GM19395 (cell line): ENCODE data around the gene DNAJC5.

ENCODE experiments used
- ATAC-seq: cut with Tn5 transposase; IDR thresholded peaks from one replicate; pipeline ENCODE4 v1.9.1; 2021; ENCODE audit warnings: mild to moderate bottlenecking, moderate library complexity; ENCODE audit not compliant: unreplicated experiment

Gene DNAJC5

DNA sequence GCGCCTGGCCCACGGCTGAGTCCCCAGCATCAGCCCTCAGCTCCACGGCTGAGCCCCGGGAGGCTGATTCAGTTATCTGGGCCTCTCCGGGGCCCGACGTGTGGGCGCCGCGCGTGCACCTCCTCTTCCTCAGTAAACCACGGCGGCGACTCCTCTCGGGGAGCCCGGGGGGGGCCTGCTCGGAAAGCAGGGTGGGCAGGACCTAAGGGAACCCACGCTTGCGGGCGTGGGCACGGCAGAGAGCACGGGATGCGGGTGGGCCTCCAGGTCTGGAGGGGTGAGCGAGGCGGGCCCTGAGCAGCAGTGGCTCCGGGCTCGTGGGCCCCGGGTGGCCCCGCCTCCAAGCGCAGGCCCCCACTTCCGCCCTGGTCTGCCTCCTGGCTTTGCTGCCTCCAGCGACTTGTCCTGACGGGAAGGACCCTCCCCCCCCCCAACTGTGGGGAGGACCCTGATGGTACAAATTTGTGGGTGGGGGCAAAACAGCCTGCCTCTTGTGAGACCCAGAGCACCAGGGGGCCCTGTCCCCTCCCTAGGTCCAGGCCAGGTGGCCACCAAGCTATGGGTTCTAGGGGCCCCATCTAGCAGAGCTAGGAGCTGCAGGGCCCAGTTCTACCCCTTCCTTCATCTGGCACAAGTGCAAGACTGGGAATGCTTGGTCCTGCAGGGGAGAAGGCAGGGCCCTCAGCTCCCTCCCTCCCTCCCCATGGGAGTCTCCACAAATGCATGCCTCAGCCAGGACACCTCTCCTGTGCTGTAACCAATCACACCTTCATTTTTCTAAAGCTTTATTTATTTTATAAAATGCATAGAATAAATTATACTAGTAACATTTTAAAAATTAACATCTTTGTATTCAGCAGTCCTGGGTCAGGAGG is 44.4 kb downstream of the DNAJC5 start:
- ATAC-seq = no peak

- ATAC-seq = no peak
Measured at GRCh38 chr20:63940071-63940471, 45.1 kb downstream of the DNAJC5 start.

DNA sequence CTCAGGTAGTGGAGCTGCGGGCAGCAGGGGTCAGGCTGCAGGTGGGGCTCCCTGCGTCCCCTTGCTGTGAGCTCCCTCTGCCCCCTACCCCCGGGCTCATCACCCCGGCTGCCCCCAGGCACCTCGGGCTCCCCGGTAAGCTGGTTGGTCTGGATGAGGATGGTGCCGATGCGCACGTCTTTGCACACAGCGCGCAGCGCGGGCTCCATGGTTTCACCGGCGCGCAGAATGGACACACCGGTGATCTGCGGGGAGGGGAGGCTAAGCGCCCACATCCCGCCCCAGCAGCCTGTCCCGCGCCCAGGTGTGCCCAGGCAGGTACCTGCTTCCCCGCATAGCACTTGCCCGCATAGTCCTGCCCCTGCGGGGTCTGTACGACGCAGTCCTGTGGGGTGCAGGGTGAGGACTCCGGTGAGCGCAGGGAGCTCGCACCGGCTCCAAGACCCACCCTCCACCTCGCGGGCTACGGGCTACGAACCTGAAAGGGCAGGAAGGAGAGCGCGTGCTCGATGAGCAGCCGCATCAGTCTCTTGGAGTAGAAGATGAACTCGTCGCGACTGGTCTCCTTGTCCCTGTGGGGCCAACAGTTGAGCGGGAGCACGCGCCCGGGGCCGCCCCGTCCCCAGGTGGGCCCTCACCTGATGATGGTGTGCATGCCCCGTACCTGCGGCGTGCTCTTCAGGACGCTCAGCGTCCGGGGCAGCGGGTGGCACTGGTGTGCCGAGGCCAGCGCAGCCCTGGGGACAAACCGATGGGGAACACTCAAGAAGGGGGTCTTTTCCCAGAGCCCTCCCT is 45.7 kb downstream of the DNAJC5 start:
- no peak for ATAC-seq

GRCh38 chr20:63941282-63942081 is 46.6 kb downstream of the DNAJC5 start:
- no peak for ATAC-seq

DNA sequence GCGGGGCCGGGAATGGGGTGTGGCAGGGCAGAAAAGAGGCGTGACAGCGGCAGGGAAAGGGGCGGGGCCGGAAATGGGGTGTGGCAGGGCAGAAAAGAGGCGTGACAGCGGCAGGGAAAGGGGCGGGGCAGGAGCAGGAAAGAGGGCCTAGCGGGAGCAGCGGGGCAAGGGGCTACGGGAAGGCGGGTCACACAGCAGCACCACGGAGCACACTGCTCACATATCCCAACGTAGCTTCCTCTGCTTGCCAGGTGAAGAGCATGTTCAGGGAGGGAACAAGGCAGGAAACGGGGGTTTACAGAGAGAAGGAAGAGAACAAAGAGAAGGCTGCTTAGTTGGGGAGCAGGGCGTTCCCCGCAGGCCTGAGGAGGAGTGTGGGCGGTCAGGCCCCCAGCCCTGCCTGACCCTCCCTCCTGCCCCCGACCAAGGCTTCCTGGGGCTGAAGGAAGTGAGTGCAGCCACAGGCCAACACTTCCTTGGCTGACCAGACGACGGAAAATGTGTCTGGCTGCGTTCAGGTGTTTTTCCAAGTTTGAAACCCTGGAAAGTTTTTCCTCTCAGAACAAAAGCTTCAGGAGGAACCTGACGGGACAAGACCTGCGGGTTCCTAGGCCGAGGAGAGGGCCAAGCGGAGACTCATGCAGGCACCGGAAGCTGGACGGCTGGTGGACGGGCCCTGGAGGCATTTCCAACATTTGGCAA is 47.5 kb downstream of the DNAJC5 start:
- no peak for ATAC-seq

DNA sequence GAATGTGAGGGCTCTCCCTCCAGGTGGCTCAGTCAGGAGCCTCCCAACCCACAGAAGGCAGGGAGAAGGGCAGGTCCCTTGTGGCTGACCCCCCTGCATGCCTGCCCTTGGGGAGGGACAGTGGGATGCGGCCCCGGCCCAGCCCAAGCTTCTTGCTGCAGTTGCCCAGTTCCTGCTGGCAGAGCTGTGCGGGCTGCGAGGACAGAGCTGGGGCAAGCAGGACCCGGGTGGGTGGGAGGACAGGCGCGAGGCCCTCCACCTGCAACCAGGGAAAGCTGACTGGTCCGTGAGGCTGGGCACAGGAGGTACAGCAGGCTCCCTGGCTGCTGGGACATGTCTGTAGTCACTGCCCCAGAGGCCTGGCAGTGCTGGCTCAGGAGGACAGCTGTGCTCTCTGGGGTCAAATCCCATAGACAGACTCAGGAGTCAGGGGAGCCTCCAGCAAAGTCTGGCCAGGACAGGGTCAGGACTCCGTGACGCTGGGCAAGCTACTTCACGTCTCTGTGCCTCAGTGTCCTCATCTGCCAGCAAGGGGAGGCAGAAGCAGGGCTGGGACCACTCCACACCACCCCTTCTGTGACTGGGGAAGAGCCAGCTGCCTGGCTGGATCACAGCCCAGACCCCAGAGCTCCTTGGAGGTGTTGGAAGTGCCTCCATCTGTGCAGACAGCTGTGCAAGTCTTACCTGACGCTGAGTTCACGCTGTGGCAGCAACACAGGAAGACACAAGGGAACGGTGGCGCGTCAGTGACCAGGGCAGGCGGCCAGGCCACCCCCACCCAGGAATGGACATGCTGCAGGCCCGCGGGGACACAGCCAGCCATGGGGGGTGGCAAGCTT is 48.3 kb downstream of the DNAJC5 start:
- no peak for ATAC-seq

GRCh38 chr20:63943808-63944077 is 48.8 kb downstream of the DNAJC5 start:
- no peak for ATAC-seq

DNA sequence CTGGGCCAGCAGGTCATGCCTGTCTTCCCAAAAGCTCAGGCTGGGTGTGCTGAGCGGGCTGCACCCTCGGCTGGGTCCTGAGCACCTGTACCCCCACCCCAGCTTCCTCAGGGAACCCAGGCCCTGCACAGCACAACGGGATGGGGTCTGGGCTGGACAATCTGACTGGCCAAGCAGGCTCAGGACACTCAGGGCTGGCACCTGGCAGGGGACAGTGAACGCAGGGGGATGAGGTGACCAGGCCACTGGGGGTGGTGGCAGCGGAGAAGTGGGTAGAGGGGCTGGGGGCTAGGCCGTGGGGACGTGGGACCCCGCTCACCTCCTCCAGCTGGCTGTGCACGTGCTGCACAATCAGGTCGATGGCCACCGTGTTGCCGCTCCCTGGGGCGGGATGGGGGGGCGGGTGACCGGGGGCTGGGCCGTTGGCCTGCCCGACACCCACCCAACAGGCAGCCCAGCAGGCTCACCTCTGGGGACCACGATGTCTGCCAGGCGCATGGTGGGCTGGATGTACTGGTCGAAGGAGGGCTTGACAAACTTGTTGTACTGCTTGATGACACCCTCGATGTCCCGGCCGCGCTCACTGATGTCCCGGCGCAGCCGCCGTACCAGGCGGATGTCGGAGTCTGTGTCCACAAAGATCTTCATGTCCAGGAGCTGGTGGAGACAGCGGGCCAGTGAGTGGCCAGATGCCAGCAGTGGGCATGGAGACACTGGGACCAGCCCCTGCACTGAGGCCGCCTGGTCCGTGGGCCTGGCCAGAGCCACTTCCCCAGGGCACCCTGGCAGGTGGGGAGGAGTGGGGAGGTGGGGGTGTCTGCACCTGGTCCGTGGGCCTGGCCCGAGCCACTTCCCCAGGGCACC is 49.4 kb downstream of the DNAJC5 start:
- no peak for ATAC-seq

DNA sequence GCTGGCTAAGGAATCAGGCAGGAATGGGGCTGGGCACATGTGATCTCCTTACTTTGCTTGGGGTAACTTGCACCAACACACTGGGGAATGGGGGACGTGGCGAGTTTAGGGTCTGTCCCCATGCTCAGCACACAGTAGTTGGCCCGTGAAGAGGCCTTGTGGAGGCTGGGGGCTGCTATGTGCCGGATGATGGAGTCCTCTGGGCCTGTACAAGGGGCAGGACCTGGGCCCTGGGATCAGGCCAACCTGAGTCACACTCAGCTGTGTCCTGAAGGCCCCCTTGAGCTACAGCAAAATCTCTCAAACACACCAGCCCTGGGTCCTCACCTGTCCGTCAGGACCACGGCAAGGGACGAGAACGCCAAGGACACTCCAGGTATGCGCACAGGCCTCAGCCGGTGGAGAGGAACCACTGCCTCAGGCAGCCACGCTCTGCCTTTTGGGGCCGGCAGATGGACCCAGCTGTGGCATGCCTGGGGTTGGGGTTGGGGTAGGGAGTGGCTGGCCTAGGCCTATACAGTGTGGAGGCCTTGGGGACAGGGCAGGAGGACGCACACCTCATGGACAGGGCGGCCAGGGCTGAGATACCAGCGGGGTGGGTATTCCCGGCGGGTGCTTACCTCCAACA is 50.2 kb downstream of the DNAJC5 start:
- no peak for ATAC-seq

DNA sequence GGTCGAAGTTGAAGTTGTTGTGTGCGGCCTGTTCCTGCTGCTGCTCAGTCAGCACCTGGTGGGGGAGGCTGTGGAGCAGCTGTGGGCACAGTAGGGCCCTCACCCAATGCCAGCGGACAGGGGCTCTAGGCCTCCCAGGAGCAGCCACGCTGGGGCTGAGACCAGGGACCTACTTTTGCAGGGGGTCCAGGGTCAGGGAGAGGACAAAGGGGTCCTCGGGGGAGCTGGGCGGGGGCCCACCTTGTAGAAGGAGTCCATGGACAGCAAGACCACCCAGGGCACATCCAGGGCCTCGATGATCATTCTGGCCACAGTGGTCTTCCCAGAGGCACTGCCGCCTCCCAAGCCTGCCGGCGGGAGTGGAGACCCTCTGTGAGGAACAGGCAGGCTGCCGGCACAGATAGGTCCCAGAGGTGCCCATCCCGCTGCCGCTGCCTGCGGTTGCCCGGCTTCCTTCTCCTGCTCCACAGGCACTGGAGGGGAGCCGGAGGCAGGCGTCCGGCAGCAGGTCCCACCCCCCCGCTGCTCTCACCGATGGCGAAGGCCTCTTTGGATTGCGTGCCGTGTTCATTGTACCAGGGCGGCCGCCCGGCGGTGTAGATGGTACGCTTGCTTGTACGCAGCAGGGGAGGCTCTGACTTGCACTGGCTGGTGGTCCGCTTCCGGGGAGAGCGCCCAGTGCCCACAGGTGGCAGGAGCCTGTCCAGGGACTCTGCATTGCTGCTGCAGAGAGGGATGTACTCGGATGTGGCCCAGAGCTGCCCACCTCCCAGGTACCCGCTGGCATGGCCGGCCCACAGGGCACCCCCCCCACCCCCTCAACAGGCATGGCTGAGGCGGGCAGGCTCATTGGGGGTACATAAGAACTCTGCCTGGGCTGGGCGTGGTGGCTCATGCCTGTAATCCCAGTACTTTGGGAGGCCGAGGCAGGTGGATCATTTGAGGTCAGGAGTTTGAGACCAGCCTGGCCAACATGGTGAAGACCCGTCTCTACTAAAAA is 51.3 kb downstream of the DNAJC5 start:
- ATAC-seq = no peak

DNA sequence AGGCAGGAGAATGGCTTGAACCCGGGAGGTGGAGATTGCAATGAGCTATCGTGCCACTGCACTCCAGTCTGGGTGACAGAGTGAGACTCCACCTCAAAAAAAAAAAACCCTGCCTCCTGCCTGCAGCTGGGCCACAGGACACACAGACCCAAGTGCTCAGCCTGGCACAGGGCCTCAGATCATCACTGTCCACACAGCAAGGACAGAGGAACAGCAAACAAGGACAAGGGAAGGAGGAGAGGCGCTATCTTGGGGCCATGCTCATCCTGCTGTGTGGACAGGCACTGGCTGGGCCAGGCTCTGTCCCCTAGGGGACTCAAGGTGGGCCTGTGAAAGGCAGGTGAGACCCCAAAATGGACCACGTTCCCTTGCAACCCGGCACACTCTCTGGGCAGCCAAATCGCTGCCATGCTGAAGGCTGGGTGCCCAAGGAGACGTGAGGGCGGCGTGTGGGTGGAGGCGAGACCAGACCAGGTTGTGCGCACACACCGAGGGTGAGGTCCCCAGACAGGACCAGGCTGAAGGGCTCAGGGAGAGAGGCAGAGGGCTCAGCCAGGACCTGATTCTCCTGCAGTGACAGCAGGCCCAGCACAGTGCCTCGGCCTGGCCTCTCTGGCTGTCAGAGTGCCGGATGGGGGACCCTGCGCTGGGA is 52.2 kb downstream of the DNAJC5 start:
- no peak for ATAC-seq

GRCh38 chr20:63947638-63948456 is 52.9 kb downstream of the DNAJC5 start:
- ATAC-seq = no peak

DNA sequence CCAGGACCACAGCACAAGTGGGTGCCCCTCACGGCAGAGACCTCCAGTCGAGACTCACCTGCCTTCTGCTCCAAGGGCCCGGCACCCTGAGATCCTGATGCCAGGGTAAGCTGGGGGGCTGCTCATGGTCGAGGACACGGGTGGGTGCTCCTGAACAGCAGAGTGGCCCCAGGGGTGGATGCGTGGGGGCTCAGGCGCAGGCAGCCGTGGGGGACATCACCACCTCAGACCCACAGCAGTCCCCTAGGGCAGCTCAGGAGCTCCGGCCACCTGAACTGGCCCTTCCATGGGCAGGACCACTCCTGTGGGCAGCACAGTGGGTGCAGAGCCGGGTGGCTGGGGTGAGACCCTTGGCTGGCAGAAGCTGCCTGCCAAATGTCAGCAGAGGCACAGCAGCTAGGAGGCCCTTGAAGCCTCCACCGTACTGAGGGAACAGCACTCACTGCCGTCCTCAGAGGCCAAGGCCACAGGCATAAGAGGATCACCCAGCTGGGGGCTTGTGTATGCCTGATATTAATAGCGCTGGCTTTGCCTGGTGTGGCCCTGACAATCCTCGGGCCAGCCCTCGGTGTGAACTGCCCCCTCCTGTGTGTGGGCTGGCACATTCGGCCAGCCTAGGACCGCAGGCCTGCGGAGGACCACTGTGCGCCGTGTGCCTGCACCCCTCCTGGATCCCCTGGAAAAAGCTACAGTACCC is 55.9 kb downstream of the DNAJC5 start:
- ATAC-seq = no peak

DNA sequence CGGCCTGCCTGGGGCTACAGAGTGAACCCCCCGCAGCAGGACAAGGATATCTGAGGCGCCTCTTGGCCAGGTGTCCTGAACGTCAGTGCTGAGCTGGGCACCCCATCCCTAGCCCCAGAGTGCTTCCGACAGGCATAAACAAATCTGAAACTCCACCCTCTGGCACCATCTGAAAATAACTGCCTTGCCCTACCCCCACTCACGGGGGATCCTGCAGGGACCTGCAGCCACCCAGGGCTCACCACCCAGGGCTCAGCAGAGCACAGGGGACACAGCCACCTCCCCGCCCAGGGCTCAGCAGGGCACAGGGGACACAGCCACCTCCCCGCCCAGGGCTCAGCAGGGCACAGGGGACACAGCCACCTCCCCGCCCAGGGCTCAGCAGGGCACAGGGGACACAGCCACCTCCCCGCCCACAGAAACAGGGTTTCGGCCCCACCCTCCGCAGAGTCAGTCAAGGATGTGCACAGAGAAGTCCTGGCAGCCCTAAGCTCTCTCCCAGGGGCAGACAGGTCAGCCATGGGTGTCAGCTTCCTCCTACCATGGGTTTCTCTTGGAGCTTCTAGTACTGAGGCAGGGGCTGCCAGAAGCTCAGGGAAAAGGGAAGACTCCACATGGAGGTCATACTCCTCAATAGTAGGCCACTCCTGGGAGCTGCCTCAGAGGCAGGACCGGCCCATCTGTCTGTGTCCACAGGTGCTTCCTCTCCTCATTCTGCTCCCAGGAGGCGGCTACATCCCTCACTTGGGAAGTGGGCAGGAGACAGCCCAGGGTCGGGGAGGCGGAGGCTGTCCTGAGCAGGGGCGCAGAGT is 56.7 kb downstream of the DNAJC5 start:
- ATAC-seq = no peak

- no peak for ATAC-seq
Measured at GRCh38 chr20:63952210-63952535, 57.2 kb downstream of the DNAJC5 start.
